Stromal cell of bone marrow (primary cell): ENCODE results near the gene NUP98.
"Not testable (repeated sequence)": the region's sequence is repeated elsewhere in the genome, so short reads cannot be mapped to it uniquely, and the experiment has no call there.

Experiments used
- DNase-seq: peaks from one replicate; pipeline ENCODE4 v3.0.0-alpha.2; 2012; ENCODE audit warnings: low read depth

The NUP98 gene

GRCh38 chr11:3826721-3827120 lies 29.4 kb upstream of the NUP98 start:
- DNase-seq: no peak

- DNase-seq: no peak
Observed at GRCh38 chr11:3825473-3826154, 28.3 kb upstream of the NUP98 start.

GRCh38 chr11:3824714-3825472 lies 27.5 kb upstream of the NUP98 start:
- no peak for DNase-seq

- DNase-seq: no peak
Observed at GRCh38 chr11:3823762-3824506, 26.6 kb upstream of the NUP98 start.

- DNase-seq: peak; percentile 77
Observed at GRCh38 chr11:3823303-3823702, 25.9 kb upstream of the NUP98 start.

- DNase-seq: no peak
Observed at GRCh38 chr11:3822312-3822711, 25.0 kb upstream of the NUP98 start.

GRCh38 chr11:3820971-3821370 lies 23.6 kb upstream of the NUP98 start:
- no peak for DNase-seq

GRCh38 chr11:3817181-3817800 lies 19.9 kb upstream of the NUP98 start:
- DNase-seq: no peak

- no peak for DNase-seq
Observed at GRCh38 chr11:3816673-3817072, 19.3 kb upstream of the NUP98 start.

GRCh38 chr11:3815845-3816244 lies 18.5 kb upstream of the NUP98 start:
- no peak for DNase-seq

GRCh38 chr11:3814832-3815231 lies 17.5 kb upstream of the NUP98 start:
- DNase-seq: not testable (repeated sequence)

- no peak for DNase-seq
Observed at GRCh38 chr11:3810951-3811350, 13.6 kb upstream of the NUP98 start.

GRCh38 chr11:3810446-3810845 lies 13.1 kb upstream of the NUP98 start:
- DNase-seq: no peak

GRCh38 chr11:3809624-3809928 lies 12.2 kb upstream of the NUP98 start:
- no peak for DNase-seq

- DNase-seq: no peak
Observed at GRCh38 chr11:3808861-3809623, 11.7 kb upstream of the NUP98 start.

- peak; percentile 28 for DNase-seq
Observed at GRCh38 chr11:3807909-3808860, 10.8 kb upstream of the NUP98 start, which contains the start of gene PGAP2. Gene PGAP2 (plus strand): TSS chr11:3808560. CDS start chr11:3811260, 2,700 bp downstream.

- peak; percentile 28 for DNase-seq
Observed at GRCh38 chr11:3803726-3804495, 6.6 kb upstream of the NUP98 start.

- DNase-seq: no peak
Observed at GRCh38 chr11:3802011-3802790, 4.8 kb upstream of the NUP98 start.

GRCh38 chr11:3799873-3800272 lies 2.5 kb upstream of the NUP98 start:
- DNase-seq: no peak
